ENCODE results near the gene INPP4B.

The INPP4B gene

GRCh38 chr4:142278663-142279062 is 567.4 kb downstream of the INPP4B start:
- no peak for DNase-seq

GRCh38 chr4:142278171-142278570 is 567.9 kb downstream of the INPP4B start:
- DNase-seq = no peak

- no peak for DNase-seq
Measured at GRCh38 chr4:142274137-142274536, 572.0 kb downstream of the INPP4B start.

- no peak for DNase-seq
Measured at GRCh38 chr4:142272452-142272851, 573.6 kb downstream of the INPP4B start.

- no peak for DNase-seq
Measured at GRCh38 chr4:142271832-142272231, 574.3 kb downstream of the INPP4B start.

- no peak for DNase-seq
Measured at GRCh38 chr4:142267101-142267500, 579.0 kb downstream of the INPP4B start.

- no peak for DNase-seq
Measured at GRCh38 chr4:142265946-142266345, 580.2 kb downstream of the INPP4B start.

GRCh38 chr4:142265536-142265935 is 580.6 kb downstream of the INPP4B start:
- no peak for DNase-seq

- no peak for DNase-seq
Measured at GRCh38 chr4:142264961-142265360, 581.1 kb downstream of the INPP4B start.

GRCh38 chr4:142262956-142263355 is 583.1 kb downstream of the INPP4B start:
- no peak for DNase-seq

- DNase-seq = no peak
Measured at GRCh38 chr4:142248946-142249345, 597.2 kb downstream of the INPP4B start.

GRCh38 chr4:142243255-142243654 is 602.8 kb downstream of the INPP4B start:
- no peak for DNase-seq

GRCh38 chr4:142242156-142242555 is 603.9 kb downstream of the INPP4B start:
- DNase-seq = no peak

- DNase-seq = no peak
Measured at GRCh38 chr4:142238589-142238988, 607.5 kb downstream of the INPP4B start.

GRCh38 chr4:142236268-142236667 is 609.8 kb downstream of the INPP4B start:
- DNase-seq = no peak

GRCh38 chr4:142231787-142232186 is 614.3 kb downstream of the INPP4B start:
- DNase-seq = no peak

GRCh38 chr4:142230991-142231390 is 615.1 kb downstream of the INPP4B start:
- DNase-seq = no peak

GRCh38 chr4:142226014-142226413 is 620.1 kb downstream of the INPP4B start:
- DNase-seq = no peak

- no peak for DNase-seq
Measured at GRCh38 chr4:142222127-142222526, 624.0 kb downstream of the INPP4B start.

GRCh38 chr4:142218726-142219125 is 627.4 kb downstream of the INPP4B start:
- no peak for DNase-seq

- DNase-seq = no peak
Measured at GRCh38 chr4:142211444-142211843, 634.7 kb downstream of the INPP4B start.

GRCh38 chr4:142203505-142203904 is 642.6 kb downstream of the INPP4B start:
- no peak for DNase-seq

- no peak for DNase-seq
Measured at GRCh38 chr4:142202404-142203332, 643.4 kb downstream of the INPP4B start.

GRCh38 chr4:142201041-142201440 is 645.1 kb downstream of the INPP4B start:
- DNase-seq = no peak

- DNase-seq = no peak
Measured at GRCh38 chr4:142194905-142195304, 651.2 kb downstream of the INPP4B start.
